Heart left ventricle (tissue), 16 donors: ENCODE results near the gene PSMD4. TPM values are rescaled to one million over a fixed set of nuclear protein-coding genes. Genes with fewer than 3 reads are reported as not detected.
"Not testable (repeated sequence)": the region's sequence is repeated elsewhere in the genome, so short reads cannot be mapped to it uniquely, and the experiment has no call there.

Experiments used
- ATAC-seq, 4 donors: fragments of 200-7000 bp; cut with Tn5 transposase; one replicate each; pipeline ENCODE4 v1.9.1; 2020 to 2022; ENCODE audit warnings: moderate library complexity in 4 of 4, mild to moderate bottlenecking in 3 of 4, moderate number of reproducible peaks in 1 of 4
- DNase-seq, 5 donors: peaks; one replicate each; pipeline ENCODE4 v3.0.0-alpha.2; 2020
- H3K27ac ChIP-seq, 12 donors: fragments of 200-600 bp; sonication (generic) in 4 of 12; one replicate each; pipeline versions ENCODE4 v1.5.0 to v1.8.0; 2016 to 2022; ENCODE audit warnings: mild to moderate bottlenecking in 2 of 12
- H3K27me3 ChIP-seq, 9 donors: fragments of 200-600 bp; sonication (generic) in 2 of 9; one replicate each; pipeline versions ENCODE4 v1.5.1 to v1.8.0; 2016 to 2022; ENCODE audit warnings: mild to moderate bottlenecking in 3 of 9
- H3K36me3 ChIP-seq, 9 donors: fragments of 200-600 bp; sonication (generic) in 2 of 9; one replicate each; pipeline versions ENCODE4 v1.5.0 to v1.8.0; 2018 to 2022; ENCODE audit warnings: mild to moderate bottlenecking in 2 of 9
- H3K4me1 ChIP-seq, 12 donors: fragments of 200-600 bp; sonication (generic) in 4 of 12; one replicate each; pipeline versions ENCODE4 v1.5.0 to v1.8.0; 2016 to 2022; ENCODE audit warnings: mild to moderate bottlenecking in 3 of 12
- H3K4me3 ChIP-seq, 12 donors: fragments of 200-600 bp; sonication (generic) in 4 of 12; one replicate each; pipeline versions ENCODE4 v1.5.0 to v1.8.0; 2017 to 2022; ENCODE audit warnings: mild to moderate bottlenecking in 9 of 12, moderate library complexity in 4 of 12
- H3K9me3 ChIP-seq, 12 donors: fragments of 200-600 bp; sonication (generic) in 4 of 12; one replicate each; pipeline versions ENCODE4 v1.5.0 to v1.8.0; 2016 to 2022; ENCODE audit warnings: mild to moderate bottlenecking in 1 of 12
- CTCF ChIP-seq, 12 donors: fragments of 200-600 bp; sonication (generic) in 4 of 12; IDR thresholded peaks; one replicate each; pipeline versions ENCODE4 v1.5.0 to v1.8.0; 2018 to 2022; ENCODE audit warnings: antibody characterized with exemption in 12 of 12, mild to moderate bottlenecking in 5 of 12
- POLR2A ChIP-seq, 2 donors: fragments of 450-650 bp; IDR thresholded peaks; one replicate each; pipeline ENCODE4 v1.6.1; 2017; ENCODE audit warnings: antibody characterized with exemption in 2 of 2, mild to moderate bottlenecking in 2 of 2, moderate library complexity in 2 of 2
- WGBS, 4 donors: extraction: QIAGEN DNeasy Blood & Tissue Kit in 2 of 4; methylation state at CpG; one replicate each; pipeline versions ENCODE4 v1.1.5 to v1.1.7; 2013 to 2018; 5-methylcytosine and 5-hydroxymethylcytosine counted together
- intact Hi-C, 10 donors: fragments of 100-400 bp; cut with DNase I; formaldehyde crosslinking; loops; one replicate each; pipeline versions ENCODE4 v1.11.1 to v1.14.2; 2022
- polyA plus RNA-seq, 2 donors: library from polyadenylated mRNA; stranded (reverse); fragments of 200-250 nt; gene quantifications; one replicate each; pipeline ENCODE4 v1.2.3, GENCODE V29; 2013
- total RNA-seq, 9 donors: library from RNA; depleted of rRNA in 2 of 9; stranded (reverse); fragments of >200 nt in 2 of 9; fragmentation: NEBNext Ultra II Directional in 3 of 9; extraction: Animal tissue kit (Norgen Biotek cat#: 25700) in 3 of 9; gene quantifications; one replicate each; pipeline versions ENCODE4 v1.1.0 to v1.2.4, GENCODE V29; 2016 to 2023
- donor health status: ischemic (EF 13 %, LVEDD 7.1; RV severe dilation, severe dysfunction).
- donor health status: healthy with polysubstance abuse.
- donor health status: DM: no; HTN: yes; CAD: no.
- donor health status: DM: no; HTN: no; CAD: no.
- donor health status: ischemic (EF 25% LVEDD 6.9; RV normal size, moderate dysfunction).
- donor health status: ischemic (EF 25% LVEDD 5.7; RV mildly dilated, moderate dysfunction).
- donor health status: healthy.
- donor health status: DM: yes; HTN: yes; CAD: no.
- donor health status: ischemic (EF 35%, LVEDD 5.7; RV mildly dilated, moderate dysfunction).
- donor health status: nonischemic (EF 11% LVEDD 7.7; RV severe dilation, severe dysfunction).
- donor health status: DM: yes; HTN: yes; CAD: no.
- donor health status: PGD.
- donor health status: ischemic (EF 29% LVEDD 5.4; RV normal size, mild dysfunction).
- donor health status: nonischemic (EF 23%, LVEDD 6.1; RV moderate dilation, normal function).

The PSMD4 gene
- total and polyA plus RNA-seq, 11 donors = 127 to 231 (median 143) TPM

- peaks cover 0 to 78% (median 73%) of the 10 kb centered on the region in 9 donors for H3K36me3 ChIP-seq
These were observed 13.2 kb downstream of the PSMD4 start for GRCh38 chr1:151267760-151268159.

DNA sequence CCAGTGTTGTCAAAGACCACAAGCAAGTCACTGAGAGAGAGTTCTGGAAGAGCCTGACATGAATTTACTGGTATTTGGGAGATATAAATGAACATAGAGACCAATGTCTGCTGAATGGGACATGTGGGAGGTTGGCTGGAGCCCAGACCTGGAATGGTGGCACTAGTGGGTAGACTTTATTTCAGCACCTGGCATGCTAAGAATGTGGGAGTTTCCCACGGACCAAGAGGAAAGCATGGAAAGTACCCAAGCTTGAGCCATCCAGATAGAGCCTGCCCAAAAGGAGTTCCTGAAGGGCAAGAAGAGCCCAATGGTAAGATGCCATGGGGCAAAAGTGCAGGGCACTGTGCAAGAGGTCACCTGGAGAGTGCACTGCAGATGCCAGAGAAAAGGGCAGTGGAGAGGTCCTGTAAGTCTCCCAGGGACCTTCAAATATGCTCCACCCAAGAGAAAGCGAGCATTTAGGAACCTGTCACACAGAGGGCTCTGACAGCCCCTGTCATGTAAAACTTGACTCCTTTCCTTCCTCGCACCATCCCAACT is 19.5 kb downstream of the PSMD4 start:
- WGBS, 4 donors = 62 to 80% (median 76%) methylated on average over 3 of the region's 3 CpGs
- TF ChIP-seq POLR2A (IDR thresholded peaks at IDR 0.05) (no peak), CTCF (IDR thresholded peaks at IDR 0.05) (no peak)
- peaks cover 0 to 15% (median 10%) of the 10 kb centered on the region in 9 donors for H3K36me3 ChIP-seq
- H3K4me3 ChIP-seq = no peak overlapping the region
- H3K4me1 ChIP-seq = peaks cover 0 to 29% (median 4%) of the 10 kb centered on the region in 12 donors
- ATAC-seq (no peak), DNase-seq (no peak)
- no peaks in the 10 kb centered on the region for H3K9me3 ChIP-seq
- intact Hi-C loops = no loop called here
- H3K27ac ChIP-seq = no peak overlapping the region
- no peaks in the 10 kb centered on the region for H3K27me3 ChIP-seq

More at GRCh38 chr1:151267760-151268159, 13.2 kb downstream of the PSMD4 start:
- Histone ChIP-seq H3K4me1 (peaks cover 0 to 8% (median 1%) of the 10 kb centered on the region in 12 donors), H3K27me3 (no peaks in the 10 kb centered on the region), H3K9me3 (no peaks in the 10 kb centered on the region), H3K27ac (no peak overlapping the region), H3K4me3 (no peak overlapping the region)
- WGBS, 4 donors = 75 to 80% (median 78%) methylated on average over 4 of the region's 4 CpGs
- no peak for TF ChIP-seq POLR2A (IDR thresholded peaks at IDR 0.05)
- TF ChIP-seq CTCF (IDR thresholded peaks at IDR 0.05) = no peak
- ATAC-seq = no peak
- intact Hi-C loops = no loop called here
- DNase-seq = no peak

DNA sequence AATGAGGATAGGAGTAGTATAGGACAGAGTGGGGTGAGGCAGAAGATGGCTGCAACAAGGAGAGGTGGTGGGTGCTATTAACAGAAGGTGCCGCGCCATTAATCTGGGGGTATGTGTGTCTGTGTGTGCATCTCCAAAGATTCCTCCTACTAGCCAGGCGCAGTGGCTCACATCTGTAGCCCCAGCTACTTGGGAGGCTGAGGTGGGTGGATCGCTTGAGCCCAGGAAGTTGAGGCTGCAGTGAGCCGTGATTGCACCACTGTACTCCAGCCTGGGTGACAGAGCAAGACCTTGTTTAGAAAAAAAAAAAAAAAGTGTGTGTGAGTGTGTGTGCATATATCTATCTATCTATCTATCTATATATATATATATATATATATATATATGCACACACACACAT is 20.8 kb downstream of the PSMD4 start:
- H3K36me3 ChIP-seq, H3K27ac ChIP-seq, ATAC-seq, H3K9me3 ChIP-seq, H3K4me3 ChIP-seq, intact Hi-C loops, DNase-seq, H3K27me3 ChIP-seq: not testable (repeated sequence)
- WGBS, 4 donors = 86 to 92% (median 88%) methylated on average over 5 of the region's 5 CpGs
- H3K4me1 ChIP-seq = peaks cover 0 to 29% (median 4%) of the 10 kb centered on the region in 12 donors

DNA sequence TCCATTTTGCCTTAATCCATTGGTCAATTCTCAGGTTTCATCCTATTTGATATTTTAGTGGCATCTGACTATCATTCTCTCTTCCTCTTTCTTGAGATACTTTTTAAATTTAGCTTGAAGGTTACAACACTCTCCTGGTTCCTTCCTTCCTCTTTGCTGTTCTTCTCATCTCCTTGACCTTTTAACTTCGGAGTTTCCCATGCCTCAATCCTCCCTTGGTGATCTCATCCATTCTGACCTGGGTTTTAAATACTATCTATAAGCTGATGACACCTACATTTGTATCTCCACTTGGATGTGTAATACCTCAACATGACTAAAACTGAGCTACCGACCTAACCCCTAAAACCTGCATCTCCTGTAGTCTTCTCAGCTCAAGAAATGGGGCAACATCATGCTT is 22.7 kb downstream of the PSMD4 start:
- no peak for TF ChIP-seq CTCF (IDR thresholded peaks at IDR 0.05)
- no peak for TF ChIP-seq POLR2A (IDR thresholded peaks at IDR 0.05)
- intact Hi-C loops = no loop called here
- Histone ChIP-seq H3K27ac (peak overlapping the region in 1 of 12 donors; percentile 32), H3K4me3 (no peak overlapping the region), H3K4me1 (peaks cover 0 to 35% (median 3%) of the 10 kb centered on the region in 12 donors), H3K27me3 (no peaks in the 10 kb centered on the region), H3K9me3 (no peaks in the 10 kb centered on the region), H3K36me3 (peaks cover 0 to 4% (median 0%) of the 10 kb centered on the region in 9 donors)
- ATAC-seq = no peak
- no peak for DNase-seq
- 63 to 73% (median 69%) methylated on average over 2 of the region's 2 CpGs for WGBS, 4 donors
